HG03097 (cell line): ENCODE measurements around the gene MYOC.
"Not testable (repeated sequence)": the region's sequence is repeated elsewhere in the genome, so short reads cannot be mapped to it uniquely, and the experiment has no call there.

ENCODE experiments used
- ATAC-seq: cut with Tn5 transposase; IDR thresholded peaks from one replicate; pipeline ENCODE4 v1.9.1; 2021; ENCODE audit not compliant: unreplicated experiment, low FRiP score

Gene MYOC

DNA sequence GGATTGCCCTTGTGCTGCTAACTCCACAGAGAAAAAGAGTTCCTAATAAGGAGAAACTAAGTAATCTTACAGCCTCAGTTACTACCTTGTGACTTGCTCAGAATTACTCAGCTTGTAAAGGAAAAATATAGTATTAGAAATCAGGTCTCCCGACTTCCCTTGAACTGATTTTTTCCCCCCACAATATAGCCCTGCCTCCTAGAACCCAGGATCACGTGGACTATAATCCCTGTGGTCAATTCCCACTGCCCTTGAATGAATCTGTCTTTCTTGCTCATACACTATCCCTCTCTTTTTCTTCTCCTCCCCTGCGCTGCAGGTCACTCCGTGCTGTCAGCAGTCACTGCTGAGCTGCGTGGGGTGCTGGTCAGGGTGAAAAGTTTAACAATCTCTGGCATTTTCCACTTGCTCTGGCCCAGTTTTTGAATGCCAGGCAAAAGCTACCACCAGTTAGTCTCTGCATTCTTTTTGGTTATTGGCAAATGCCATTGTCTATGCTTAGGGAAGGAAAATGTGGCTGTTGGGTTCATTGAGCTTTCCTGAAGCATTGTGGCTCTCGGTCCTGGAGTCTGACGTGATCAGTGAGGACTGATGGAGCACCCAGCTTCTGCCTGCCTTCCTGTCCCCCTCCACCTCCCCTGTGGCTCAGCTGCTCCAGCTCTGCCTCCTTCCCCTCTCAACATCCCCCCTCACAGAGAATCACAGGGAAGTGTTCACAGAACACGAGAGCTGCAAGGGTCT, 1.9 kb upstream of the MYOC start:
- ATAC-seq = no peak

DNA sequence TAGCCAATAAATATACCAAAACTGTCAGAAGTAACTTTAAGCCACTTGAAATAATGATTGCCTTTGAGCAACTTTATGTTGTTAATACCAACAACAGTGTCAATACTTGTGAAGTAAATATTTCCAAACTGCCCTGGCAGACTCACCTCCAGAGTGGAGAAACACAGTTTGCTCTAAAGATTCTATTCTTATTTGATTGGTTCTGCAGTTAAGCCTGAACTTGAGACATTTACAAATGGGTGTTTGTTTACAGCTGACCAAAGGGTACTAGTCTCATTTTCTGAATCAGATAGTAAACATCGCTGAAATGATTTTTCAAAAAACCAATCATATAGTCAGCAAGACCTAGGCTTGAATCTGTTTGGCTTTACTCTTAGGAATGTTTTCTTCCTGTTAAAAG, 1.3 kb upstream of the MYOC start:
- no peak for ATAC-seq

DNA sequence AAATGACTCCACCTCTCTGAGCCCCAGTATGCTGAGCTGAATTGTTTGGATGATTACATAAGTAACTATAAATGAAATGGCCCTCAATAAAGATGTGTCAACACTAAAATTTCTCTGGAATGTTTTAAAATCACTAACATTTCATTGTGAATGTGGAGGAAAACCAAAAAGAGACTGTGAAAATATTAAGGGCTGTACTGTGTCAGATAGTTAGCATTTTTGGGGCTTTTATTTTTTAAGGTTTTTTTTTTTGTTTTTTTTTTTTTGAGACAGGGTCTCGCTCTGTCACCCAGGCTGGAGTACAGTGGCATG, 6.3 kb downstream of the MYOC start:
- ATAC-seq = no peak

DNA sequence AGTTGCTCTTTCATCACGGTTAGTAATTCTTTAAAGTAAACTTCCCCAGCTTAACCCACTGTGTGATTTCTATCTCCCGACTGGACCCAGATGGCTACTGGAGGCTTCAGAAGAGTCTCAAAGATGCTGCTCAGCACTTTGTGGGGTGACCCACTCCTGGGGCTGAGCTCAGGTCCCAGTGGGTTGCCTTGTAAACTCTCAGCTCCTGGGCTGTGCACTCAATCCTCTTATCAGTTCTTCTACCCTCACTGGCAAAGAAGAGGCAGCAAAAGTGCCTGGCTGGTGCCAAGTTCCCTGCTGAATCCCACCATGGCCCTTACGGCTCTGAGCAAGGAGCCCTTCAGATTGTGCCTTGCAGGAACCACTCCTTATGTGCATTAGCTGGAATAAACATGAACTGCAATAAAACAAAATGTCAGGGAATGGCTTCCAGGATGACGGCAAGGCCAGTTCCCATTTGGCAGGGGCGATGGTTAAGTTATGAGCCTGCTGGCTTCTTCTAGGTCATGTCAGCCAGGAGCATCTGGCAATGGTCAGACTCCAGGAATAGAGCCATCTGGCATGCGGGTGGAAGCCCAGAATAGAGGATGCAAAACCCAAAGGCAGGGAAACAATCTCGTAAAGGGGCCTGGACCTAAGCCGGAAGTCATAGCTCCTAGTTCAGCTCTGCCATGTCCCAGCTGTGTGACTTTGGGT, 6.8 kb downstream of the MYOC start:
- no peak for ATAC-seq

DNA sequence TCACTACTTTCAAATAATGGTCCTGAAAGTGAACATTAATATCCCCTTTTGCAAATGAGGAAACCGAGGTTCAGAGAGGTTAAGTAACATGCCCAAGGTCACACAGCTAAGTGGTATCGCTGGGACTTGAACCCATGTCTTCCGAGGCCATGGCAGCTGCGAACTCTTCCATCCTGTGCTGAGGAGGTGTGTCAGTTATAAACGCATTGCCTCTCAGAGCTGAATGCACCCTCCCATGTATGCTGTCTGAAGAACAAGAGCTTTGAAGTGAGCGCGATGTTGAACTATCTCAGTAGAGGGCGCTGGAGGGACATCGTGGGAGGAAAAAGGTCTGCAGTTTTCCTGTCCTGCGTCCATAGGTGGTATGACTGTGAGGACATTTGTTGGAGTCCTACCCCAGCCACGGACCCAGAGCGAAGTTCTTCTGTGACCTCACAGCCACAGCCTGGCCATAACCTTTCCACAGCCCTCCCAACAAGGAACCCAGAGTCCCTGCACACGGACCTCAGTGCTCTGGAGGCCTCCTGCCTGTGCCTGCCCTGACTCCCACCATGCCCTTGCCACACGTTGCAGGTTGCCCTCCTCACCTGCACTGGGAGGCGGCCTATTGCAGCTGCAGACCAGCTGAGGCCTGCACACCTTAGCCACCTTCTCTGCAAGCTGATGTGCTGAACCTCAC, 7.5 kb downstream of the MYOC start:
- ATAC-seq = no peak

DNA sequence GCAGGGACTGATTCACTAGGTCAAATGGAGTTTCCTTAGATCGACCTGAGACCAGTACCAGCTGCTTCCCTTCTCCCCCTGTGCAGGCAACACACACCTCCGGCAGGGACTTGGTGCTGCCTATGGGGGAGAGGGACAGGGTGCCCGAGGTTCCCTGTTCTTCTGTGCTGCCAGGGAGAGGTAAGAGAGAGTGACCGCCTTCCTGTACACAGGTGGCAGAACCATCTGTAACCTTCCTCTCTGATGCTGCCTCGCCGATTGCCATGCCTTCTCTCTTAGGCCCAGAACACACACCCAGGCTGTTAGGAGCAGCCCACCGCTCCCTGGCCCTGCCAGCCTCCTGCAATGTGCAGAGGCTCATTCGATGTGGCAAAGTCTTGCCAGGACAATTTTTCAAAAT, 9.3 kb downstream of the MYOC start:
- ATAC-seq = no peak

DNA sequence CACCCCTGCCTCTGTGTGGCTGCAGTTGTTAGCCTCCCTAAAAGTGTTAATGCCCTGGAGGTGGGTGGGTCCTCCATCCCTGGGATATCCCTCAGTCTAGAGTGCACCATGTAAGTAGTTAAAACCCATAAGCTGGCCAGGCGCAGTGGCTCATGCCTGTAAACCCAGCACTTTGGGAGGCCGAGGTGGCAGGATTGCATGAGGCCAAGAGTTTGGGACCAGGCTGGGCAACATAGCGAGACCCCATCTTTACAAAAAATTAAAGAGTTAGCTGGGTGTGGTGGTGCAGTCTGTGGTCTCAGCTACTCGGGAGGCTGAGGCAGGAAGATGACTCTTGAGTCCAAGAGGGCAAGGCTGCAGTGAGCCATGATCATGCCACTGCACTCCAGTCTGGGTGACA, 10.3 kb downstream of the MYOC start:
- ATAC-seq = no peak

DNA sequence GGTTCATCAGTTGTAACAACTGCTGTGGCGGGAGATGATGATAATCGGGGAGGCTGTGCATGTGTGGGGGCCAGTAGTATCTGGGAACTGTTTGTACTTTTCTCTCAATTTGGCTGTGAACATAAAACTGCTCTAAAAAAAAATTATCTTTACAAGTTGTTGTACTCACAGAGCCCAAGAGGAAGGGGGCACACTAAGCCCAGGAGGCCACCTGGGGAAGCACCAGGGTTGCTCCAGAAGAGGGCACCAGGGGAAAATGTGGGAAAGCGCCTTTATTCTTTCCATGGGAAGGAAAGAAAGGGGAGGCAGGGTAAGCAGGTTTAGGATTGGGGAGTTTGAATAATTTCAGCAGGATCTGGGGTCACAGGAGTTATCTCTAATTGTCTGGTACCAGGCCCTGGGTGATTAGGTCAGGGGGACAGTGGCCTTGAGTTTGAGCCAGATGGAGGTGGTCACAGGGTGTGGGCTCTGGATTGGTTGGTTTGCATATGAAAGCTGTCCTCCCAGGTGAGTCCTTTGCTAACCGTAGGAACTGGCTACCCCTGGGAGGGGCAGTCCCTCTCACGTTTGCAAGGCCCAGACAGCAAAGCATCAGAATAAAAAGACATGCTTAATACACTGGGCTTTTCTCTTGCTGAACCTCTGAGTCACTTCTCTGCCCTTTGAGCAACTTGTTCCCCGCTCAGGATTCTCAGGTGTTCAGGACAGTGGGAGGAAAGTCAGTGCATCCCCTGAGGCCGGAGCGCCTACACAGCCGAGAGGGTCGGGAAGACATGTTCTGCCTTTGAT, 11.2 kb downstream of the MYOC start:
- ATAC-seq = no peak

DNA sequence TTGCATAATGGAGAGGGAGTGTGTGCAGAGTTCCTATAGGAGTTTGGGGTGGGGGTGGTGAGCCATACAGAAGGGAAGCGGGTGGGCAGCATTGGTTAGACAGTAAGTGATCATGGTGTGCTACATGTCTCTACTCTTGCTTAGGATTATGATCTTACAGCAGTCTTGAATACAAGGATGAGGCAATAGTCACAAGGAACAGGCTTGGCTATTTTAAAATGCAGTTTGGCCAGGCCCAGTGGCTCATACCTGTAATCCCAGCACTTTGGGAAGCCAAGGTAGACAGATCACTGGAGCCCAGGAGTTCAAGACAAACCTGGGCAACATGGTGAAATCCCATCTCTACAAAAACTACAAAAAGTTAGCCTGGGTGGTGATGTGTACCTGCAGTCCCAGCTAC, 12.3 kb downstream of the MYOC start:
- no peak for ATAC-seq

DNA sequence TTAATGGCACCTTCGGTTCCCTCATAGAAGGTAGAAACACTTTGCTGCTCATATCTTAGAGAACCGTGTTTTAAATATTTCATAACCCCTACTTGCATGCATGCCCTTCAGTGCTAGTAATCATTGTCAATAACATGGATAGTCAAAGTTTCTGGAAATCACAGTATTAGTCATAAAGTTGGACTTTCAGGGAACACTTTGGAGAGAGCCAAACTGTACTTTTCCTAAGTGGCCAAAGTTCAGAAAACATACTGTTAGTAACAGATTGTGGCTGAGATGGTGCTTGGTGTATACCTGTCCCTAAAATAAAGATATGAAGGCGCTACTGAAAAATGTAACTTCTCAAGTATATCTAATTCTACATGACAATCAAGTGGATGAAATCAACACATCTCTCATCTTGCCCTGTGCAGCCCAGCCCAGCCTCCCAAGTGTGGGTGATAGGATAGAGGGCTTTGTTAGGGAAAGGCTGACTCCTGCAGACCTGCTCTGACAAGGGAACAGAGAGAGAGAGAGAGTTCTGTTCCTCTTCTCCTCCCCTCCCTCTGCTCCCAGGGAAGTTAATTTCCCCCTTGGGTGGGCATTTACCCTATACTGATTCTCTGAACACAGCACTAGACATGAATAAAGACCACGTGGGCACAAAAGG, 14.4 kb downstream of the MYOC start:
- ATAC-seq = no peak

DNA sequence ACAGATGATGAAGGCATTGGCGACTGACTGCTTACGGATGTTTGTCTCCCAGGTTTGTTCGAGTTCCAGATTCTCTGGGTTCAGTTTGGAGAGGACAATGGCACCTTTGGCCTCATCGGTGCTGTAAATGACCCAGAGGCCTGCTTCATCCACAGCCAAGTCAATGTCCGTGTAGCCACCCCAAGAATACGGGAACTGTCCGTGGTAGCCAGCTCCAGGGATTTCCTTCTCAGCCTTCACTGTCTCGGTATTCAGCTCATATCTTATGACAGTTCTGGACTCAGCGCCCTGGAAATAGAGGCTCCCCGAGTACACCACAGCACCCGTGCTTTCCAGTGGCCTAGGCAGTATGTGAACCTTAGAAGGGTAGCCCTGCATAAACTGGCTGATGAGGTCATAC, 16.3 kb downstream of the MYOC start:
- no peak for ATAC-seq

DNA sequence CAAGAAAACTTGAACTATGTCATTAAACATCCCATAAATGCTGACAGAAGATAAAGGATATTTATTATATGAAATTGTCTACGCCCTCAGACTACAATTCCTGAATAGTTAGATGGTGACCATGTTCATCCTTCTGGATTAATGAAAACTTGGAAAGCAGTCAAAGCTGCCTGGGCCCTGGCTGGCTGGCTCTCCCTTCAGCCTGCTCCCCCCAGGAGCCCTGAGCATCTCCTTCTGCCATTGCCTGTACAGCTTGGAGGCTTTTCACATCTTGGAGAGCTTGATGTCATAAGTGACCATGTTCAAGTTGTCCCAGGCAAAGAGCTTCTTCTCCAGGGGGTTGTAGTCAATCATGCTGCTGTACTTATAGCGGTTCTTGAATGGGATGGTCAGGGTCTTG, 16.8 kb downstream of the MYOC start:
- no peak for ATAC-seq

DNA sequence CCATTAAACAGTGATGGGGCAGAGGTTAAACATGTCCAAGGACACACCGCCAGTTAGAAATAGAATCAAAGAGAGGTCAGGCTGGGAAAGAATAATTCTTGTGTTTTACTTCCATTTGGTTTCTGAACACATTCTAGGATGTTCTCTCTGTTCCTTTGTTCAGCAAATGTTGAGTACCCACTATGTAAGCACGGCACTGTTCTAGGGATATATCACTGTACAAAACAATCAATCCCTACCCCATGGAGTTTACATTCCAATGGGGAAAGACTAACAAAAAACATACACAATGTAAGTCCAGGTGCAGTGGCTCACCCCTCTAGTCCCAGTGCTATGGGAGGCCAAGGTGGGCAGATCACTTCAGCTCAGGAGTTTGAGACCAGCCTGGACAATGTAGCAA, 24.3 kb downstream of the MYOC start:
- ATAC-seq = no peak

DNA sequence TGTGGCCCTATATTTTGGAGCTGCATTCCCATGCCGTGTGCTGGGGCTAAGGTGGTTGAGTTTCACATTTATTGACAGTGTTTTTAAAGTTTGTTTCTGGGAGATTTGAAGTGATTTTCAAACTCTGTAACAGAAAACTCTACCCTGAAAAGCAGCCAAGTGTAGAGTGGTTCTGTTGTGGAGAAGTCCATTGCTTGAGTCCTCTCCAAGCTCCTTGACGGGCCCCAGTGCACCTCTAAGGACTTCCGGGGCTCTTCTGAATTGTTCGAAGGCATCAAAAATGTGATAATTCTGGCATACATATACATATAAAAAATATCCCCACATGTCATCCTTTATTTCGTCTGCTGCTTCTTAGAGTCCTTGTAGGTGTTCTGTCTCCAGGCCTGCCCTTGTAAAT, 25.5 kb downstream of the MYOC start:
- ATAC-seq = no peak

DNA sequence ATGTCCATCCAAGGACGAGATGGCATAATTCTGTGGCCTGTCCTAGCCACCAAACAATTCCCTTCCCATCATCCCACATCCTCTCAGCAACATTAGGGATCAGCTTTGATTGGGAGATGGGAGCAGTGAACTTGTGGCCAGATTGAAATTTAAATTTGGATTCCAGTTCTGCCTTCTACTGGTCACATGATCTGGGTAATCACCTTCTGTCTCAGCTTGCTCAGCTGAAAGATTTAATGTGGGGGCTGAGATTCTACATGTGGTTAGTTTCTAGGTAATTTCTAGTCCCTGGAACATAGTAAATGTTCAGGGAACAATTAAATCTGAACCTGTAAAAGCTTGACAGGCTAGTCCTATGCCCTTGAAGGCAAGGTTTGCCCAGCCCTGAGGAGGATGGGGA, 27.3 kb downstream of the MYOC start:
- ATAC-seq = no peak

DNA sequence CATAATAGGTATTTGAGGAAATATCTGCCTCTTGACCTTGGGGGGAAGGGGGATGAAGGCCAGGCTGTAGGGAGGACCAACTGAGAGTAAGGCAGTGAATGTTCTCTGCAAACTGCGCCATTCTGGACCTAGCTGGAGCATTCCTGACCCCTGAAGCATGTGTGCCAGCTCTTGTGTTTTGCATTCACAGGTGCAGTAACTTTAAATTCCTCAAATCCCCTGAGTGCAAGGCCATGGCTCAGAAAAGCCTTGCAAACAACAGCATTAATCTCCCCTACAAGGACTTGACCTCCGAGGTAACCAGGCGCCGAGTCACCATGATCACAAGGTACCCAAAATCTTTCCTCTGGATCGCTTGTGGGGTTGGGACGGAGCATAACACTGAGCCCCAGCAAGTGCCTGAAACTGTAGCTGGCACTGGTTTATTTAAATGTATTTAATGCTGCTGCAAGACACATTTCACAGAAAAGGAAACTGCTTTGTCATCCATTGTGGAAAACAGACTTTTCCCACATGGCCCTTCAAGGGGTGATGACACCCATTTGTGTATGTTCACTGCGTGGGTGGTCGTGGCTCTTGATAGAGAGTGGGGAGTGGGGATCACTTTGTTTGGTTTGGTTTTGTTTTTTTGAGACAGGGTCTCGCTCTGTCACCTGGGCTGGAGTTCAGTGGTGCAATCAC, 28.7 kb downstream of the MYOC start:
- ATAC-seq = no peak

DNA sequence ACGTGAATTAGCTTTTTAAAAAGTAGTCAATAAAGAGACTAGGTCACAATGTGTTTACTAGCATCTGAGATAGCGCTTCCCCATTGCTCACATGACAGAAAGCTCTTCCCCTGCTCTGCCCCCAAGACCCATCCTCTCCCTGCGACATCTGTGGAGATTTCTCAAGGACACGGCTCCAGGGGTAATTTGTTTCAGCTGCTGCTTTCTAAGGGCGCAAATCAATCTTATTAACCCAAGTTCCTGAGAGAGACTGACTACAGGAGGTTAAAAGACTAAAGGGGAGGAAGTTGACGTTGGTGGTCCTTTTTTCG, 30.4 kb downstream of the MYOC start, which contains the start of gene MYOCOS:
Gene MYOCOS, plus strand, starts transcription at position 92 of the 311 bp plus-strand sequence. CDS start 1,641 bp downstream, outside the sequence.
- no peak for ATAC-seq

DNA sequence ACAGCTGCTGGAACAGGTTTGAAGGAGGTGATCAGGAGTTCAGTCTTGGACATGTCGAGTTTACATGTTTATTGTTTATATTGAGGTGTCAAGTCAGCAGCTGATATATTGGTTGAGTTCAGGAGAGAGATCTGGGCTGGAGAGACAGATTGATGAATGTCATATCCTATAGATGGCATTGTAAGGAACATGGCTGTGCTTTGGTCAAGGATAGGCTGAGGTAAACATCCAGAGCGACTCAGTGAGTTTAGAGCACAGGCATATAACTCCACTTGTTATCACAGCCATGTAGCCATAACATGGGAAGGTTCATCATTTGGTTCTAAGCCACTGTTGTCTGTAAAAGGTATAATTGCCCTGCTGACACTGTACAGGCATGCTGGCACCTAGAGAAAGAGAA, 35.9 kb downstream of the MYOC start:
- ATAC-seq = no peak

DNA sequence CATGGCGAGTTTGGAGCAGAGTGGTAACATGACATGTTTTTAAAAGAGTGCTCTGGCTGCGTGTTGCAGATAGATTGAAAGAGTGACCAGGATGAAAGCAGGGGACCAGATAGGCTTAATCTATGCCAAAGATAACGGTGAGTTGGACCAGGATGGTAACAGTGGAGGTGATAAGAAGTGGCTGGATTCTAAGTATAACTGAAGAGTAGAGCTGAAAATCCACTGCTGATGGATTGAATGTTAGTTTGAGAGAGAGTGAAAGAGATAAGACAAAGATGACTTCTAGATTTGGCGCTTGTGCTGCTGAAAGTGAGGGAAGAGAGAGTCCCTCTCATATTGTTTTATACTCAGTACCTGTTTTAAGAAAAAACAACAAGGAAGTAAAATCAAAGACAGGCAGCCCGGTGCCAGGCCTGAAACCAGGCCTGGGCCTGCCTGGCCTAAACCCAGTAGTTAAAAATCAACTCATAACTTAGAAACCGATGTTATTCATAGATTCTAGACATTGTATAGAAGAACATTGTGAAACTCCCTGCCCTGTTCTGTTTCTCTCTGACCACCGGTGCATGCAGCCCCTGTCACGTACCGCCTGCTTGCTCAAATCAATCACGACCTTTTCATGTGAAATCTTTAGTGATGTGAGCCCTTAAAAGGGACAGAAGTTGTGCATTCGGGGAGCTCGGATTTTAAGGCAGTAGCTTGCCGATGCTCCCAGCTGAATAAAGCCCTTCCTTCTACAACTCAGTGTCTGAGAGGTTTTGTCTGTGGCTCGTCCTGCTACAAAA, 37.2 kb downstream of the MYOC start:
- not testable (repeated sequence) for ATAC-seq

DNA sequence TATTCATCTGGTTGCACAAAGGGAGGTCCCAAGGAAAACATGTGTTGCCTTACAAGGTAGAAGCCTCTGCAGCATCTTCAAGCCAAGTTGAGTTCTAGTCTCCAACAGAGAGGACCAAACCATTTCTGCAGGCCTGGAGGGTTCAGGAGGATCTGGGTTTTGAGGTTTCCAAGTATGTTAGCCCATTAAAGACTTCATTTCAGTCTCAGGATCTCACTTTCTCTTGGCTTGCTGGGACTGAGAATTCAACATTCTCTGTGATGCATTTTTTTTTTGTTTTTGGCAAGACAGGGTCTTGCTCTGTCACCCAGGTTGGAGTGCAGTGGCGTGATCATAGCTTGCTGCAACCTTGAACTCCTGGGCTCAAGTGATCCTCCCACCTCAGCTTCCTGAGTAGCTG, 39.2 kb downstream of the MYOC start:
- no peak for ATAC-seq
